EH (cell line): ENCODE data around the gene OR2W3.
A peak's percentile ranks its signal among the peaks of the same experiment; 100 is the strongest.

Source experiments
- DNase-seq: peaks from one replicate; pipeline ENCODE4 v3.0.0-alpha.2; 2015; ENCODE audit warnings: low read depth

OR2W3 gene

GRCh38 chr1:247895163-247895637 lies at the start of gene OR2W3:
Gene OR2W3 (plus strand): TSS chr1:247895587. CDS start chr1:247895587, 0 bp downstream.
- DNase-seq = no peak

- DNase-seq = no peak
Measured at GRCh38 chr1:247845693-247846017, 49.7 kb upstream of the OR2W3 start.

- DNase-seq = no peak
Measured at GRCh38 chr1:247848346-247848745, 47.0 kb upstream of the OR2W3 start.

- DNase-seq = no peak
Measured at GRCh38 chr1:247849616-247850015, 45.8 kb upstream of the OR2W3 start.

- no peak for DNase-seq
Measured at GRCh38 chr1:247854899-247855545, 40.4 kb upstream of the OR2W3 start.

GRCh38 chr1:247855911-247856310 lies 39.5 kb upstream of the OR2W3 start:
- no peak for DNase-seq

- DNase-seq = no peak
Measured at GRCh38 chr1:247857069-247857984, 38.1 kb upstream of the OR2W3 start, which contains the start of gene TRIM58. Gene TRIM58 (plus strand): TSS chr1:247857187. CDS start chr1:247857247, 60 bp downstream.

- no peak for DNase-seq
Measured at GRCh38 chr1:247857985-247858619, 37.3 kb upstream of the OR2W3 start.

GRCh38 chr1:247862756-247863155 lies 32.6 kb upstream of the OR2W3 start:
- DNase-seq = no peak

- no peak for DNase-seq
Measured at GRCh38 chr1:247864644-247865043, 30.7 kb upstream of the OR2W3 start.

GRCh38 chr1:247865416-247865815 lies 30.0 kb upstream of the OR2W3 start:
- no peak for DNase-seq

GRCh38 chr1:247883346-247883745 lies 12.0 kb upstream of the OR2W3 start:
- DNase-seq = no peak

GRCh38 chr1:247884797-247885413 lies 10.5 kb upstream of the OR2W3 start:
- no peak for DNase-seq

GRCh38 chr1:247895976-247896375 lies 589 bp downstream of the OR2W3 start:
- DNase-seq = no peak

GRCh38 chr1:247904122-247904521 lies 8.7 kb downstream of the OR2W3 start:
- DNase-seq = no peak

- no peak for DNase-seq
Measured at GRCh38 chr1:247905181-247905580, 9.8 kb downstream of the OR2W3 start.

- DNase-seq = no peak
Measured at GRCh38 chr1:247905910-247906503, 10.6 kb downstream of the OR2W3 start.

- peak; percentile 3 for DNase-seq
Measured at GRCh38 chr1:247906504-247907047, 11.2 kb downstream of the OR2W3 start.

GRCh38 chr1:247908766-247909165 lies 13.4 kb downstream of the OR2W3 start:
- no peak for DNase-seq

GRCh38 chr1:247913786-247914185 lies 18.4 kb downstream of the OR2W3 start:
- no peak for DNase-seq

GRCh38 chr1:247914941-247915662 lies 19.7 kb downstream of the OR2W3 start:
- no peak for DNase-seq
